HepG2 (cell line): Measurements from ENCODE around the gene SLC34A3. TPM values are rescaled to one million over a fixed set of nuclear protein-coding genes. Genes with fewer than 3 reads are reported as not detected.

Experiments
- CREB1 ChIP-seq, 2 experiments: fragments of 450-650 bp in 1 of 2; IDR thresholded peaks; 2 replicates each; pipeline ENCODE4 v1.6.1; 2016 to 2017; ENCODE audit warnings: control low read depth in 1 of 2, mild to moderate bottlenecking in 1 of 2, missing compliant biosample characterization in 1 of 2, missing genetic modification characterization in 1 of 2
- GRHL1 ChIP-seq: sonication (generic); formaldehyde crosslinking; conservative IDR thresholded peaks from 2 replicates; pipeline ENCODE4 v1.8.0; 2022; ENCODE audit warnings: missing genetic modification reagents
- TARDBP ChIP-seq: sonication (generic); formaldehyde crosslinking; IDR thresholded peaks from 2 replicates; pipeline ENCODE4 v1.8.0; 2022; ENCODE audit warnings: mild to moderate bottlenecking, missing genetic modification reagents
- ZHX2 ChIP-seq, 2 experiments: sonication (generic) in 1 of 2; formaldehyde crosslinking in 1 of 2; IDR thresholded peaks; 2 replicates each; pipeline versions ENCODE4 v1.6.1 to v1.9.0; 2014 to 2022; ENCODE audit warnings: antibody characterized with exemption in 1 of 2, borderline replicate concordance in 1 of 2, inconsistent platforms in 1 of 2, low read depth in 1 of 2, missing genetic modification reagents in 1 of 2
- ZNF234 ChIP-seq: sonication (generic); formaldehyde crosslinking; conservative IDR thresholded peaks from 2 replicates; pipeline ENCODE4 v1.5.1; 2020; ENCODE audit warnings: mild to moderate bottlenecking, missing genetic modification reagents
- ZNF362 ChIP-seq: sonication (generic); formaldehyde crosslinking; IDR thresholded peaks from 2 replicates; pipeline ENCODE4 v1.4.0; 2020; ENCODE audit warnings: missing genetic modification reagents, mild to moderate bottlenecking, borderline replicate concordance
- ZNF451 ChIP-seq: sonication (generic); formaldehyde crosslinking; IDR thresholded peaks from 2 replicates; pipeline ENCODE4 v1.5.0; 2020; ENCODE audit warnings: mild to moderate bottlenecking, missing genetic modification reagents
- ZNF558 ChIP-seq: sonication (generic); formaldehyde crosslinking; IDR thresholded peaks from 2 replicates; pipeline ENCODE4 v1.9.0; 2022; ENCODE audit warnings: mild to moderate bottlenecking, missing genetic modification reagents, borderline replicate concordance
- ZNF563 ChIP-seq: sonication (generic); formaldehyde crosslinking; IDR thresholded peaks from 2 replicates; pipeline ENCODE4 v1.8.0; 2022; ENCODE audit warnings: mild to moderate bottlenecking, moderate library complexity, missing genetic modification reagents
- ZNF614 ChIP-seq: IDR thresholded peaks from 2 replicates; pipeline ENCODE4 v1.6.1; 2018; ENCODE audit warnings: missing biosample characterization, missing genetic modification reagents, inconsistent platforms, borderline replicate concordance
- polyA plus RNA-seq, 8 experiments: library from polyadenylated mRNA; depleted of rRNA in 3 of 8; stranded (reverse) in 7 of 8; unstranded in 1 of 8; fragments of >200 nt; fragmentation: Illumina TruSeq in 4 of 8; extraction: Trizol in 4 of 8; gene quantifications; 2 replicates each; pipeline versions ENCODE4 v1.2.1 to v1.2.3, GENCODE V29; 2011 to 2016; ENCODE audit warnings: low read depth in 4 of 8, missing spikeins in 1 of 8, mixed read lengths in 1 of 8; ENCODE audit not compliant: insufficient read depth in 1 of 8
- total RNA-seq, 5 experiments: library from RNA; depleted of rRNA; stranded (reverse); fragments of >200 nt; fragmentation: Illumina TruSeq; extraction: Trizol; gene quantifications; 2 replicates each; pipeline ENCODE4 v1.2.3, GENCODE V29; 2016; ENCODE audit warnings: low read depth in 1 of 5
- TF ChIP-seq, protein P1 (sequence below): sonication (generic); formaldehyde crosslinking; IDR thresholded peaks from 2 replicates; pipeline ENCODE4 v1.8.1; 2023; ENCODE audit warnings: mild to moderate bottlenecking, missing genetic modification reagents
- TF ChIP-seq, protein P2 (sequence below): sonication (generic); formaldehyde crosslinking; IDR thresholded peaks from 2 replicates; pipeline ENCODE4 v1.8.1; 2023; ENCODE audit warnings: mild to moderate bottlenecking, missing genetic modification reagents, borderline replicate concordance
- TF ChIP-seq, protein P3 (sequence below): sonication (generic); formaldehyde crosslinking; IDR thresholded peaks from 2 replicates; pipeline ENCODE4 v1.4.0; 2020; ENCODE audit warnings: missing genetic modification reagents

Gene SLC34A3
- total and polyA plus RNA-seq, 2 of the 13 experiments (the other 11 are each of a cell fraction or from before 2014, with no cell fraction given): 0.07 to 1.0 TPM

DNA sequence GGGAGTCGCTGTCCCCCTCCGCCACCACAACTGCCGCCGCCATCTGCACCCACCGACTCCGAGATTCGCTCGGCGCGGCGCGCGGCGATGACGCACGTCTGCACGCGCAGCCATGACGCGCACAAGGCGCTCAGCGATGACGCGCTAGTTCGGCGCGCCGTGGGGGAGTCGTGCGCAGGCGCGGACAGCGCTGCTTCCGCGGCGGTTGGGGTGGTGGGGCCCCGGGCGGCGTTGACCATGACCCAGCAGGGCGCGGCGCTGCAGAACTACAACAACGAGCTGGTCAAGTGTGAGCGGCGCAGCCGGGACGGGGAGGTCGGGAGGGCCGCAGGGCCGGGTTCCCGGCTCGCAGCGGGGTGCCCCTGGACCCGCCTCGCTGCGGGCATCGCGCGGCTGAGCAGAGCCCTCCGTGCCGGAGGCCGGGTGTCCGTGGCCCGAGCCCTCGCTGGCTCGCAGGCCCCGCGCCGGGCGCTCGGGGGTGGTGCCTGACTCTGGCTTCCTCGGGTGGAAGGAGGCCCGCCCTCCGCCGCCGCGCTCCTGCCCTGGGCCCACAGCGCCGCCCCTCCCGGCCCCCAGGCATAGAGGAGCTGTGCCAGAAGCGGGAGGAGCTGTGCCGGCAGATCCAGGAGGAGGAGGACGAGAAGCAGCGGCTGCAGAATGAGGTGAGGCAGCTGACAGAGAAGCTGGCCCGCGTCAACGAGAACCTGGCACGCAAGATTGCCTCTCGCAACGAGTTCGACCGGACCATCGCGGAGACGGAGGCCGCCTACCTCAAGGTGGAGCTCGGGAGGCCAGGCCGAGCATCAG is 42.0 kb upstream of the SLC34A3 start, which contains the start of the genes ANAPC2 and SSNA1 (continued):
- TF ChIP-seq, protein P1, sequence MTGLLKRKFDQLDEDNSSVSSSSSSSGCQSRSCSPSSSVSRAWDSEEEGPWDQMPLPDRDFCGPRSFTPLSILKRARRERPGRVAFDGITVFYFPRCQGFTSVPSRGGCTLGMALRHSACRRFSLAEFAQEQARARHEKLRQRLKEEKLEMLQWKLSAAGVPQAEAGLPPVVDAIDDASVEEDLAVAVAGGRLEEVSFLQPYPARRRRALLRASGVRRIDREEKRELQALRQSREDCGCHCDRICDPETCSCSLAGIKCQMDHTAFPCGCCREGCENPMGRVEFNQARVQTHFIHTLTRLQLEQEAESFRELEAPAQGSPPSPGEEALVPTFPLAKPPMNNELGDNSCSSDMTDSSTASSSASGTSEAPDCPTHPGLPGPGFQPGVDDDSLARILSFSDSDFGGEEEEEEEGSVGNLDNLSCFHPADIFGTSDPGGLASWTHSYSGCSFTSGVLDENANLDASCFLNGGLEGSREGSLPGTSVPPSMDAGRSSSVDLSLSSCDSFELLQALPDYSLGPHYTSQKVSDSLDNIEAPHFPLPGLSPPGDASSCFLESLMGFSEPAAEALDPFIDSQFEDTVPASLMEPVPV: peak; percentile 76; the same call in 1 of the 2 replicates
- no peak for TF ChIP-seq ZNF362 (CRISPR knock-in tag)
- TF ChIP-seq CREB1 (IDR thresholded peaks at IDR 0.05): peak; percentile 100
- peak; percentile 99 for TF ChIP-seq CREB1 (CRISPR knock-in tag; IDR thresholded peaks at IDR 0.05)
- TF ChIP-seq ZNF614 (CRISPR knock-in tag): 0 out of 2 replicates have a peak, but pooled peaks have one; percentile 63
- no peak for TF ChIP-seq GRHL1 (CRISPR knock-in tag)
- TF ChIP-seq, protein P2, sequence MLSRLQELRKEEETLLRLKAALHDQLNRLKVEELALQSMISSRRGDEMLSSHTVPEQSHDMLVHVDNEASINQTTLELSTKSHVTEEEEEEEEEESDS (CRISPR knock-in tag): no peak
- TF ChIP-seq TARDBP (CRISPR knock-in tag): peak; percentile 97
- peak; percentile 74 for TF ChIP-seq ZNF563 (CRISPR knock-in tag)
- TF ChIP-seq ZHX2 (IDR thresholded peaks at IDR 0.05; ENCODE audit: low read depth): peak; percentile 98
- TF ChIP-seq ZHX2 (CRISPR knock-in tag; IDR thresholded peaks at IDR 0.05; ENCODE audit: borderline replicate concordance): peak; percentile 15; the same call in 1 of the 2 replicates
- no peak for TF ChIP-seq ZNF558 (CRISPR knock-in tag)
- TF ChIP-seq, protein P3, sequence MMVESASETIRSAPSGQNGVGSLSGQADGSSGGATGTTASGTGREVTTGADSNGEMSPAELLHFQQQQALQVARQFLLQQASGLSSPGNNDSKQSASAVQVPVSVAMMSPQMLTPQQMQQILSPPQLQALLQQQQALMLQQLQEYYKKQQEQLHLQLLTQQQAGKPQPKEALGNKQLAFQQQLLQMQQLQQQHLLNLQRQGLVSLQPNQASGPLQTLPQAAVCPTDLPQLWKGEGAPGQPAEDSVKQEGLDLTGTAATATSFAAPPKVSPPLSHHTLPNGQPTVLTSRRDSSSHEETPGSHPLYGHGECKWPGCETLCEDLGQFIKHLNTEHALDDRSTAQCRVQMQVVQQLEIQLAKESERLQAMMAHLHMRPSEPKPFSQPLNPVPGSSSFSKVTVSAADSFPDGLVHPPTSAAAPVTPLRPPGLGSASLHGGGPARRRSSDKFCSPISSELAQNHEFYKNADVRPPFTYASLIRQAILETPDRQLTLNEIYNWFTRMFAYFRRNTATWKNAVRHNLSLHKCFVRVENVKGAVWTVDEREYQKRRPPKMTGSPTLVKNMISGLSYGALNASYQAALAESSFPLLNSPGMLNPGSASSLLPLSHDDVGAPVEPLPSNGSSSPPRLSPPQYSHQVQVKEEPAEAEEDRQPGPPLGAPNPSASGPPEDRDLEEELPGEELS (CRISPR knock-in tag): peak; percentile 53; the same call in 1 of the 2 replicates
- TF ChIP-seq ZNF451 (CRISPR knock-in tag): peak; percentile 89
- TF ChIP-seq ZNF234: no peak; the same call in 1 of the 2 replicates
